Amygdala (tissue), 56 donors: Measurements from ENCODE around the gene WIZ.
"Not testable (repeated sequence)": the region's sequence is repeated elsewhere in the genome, so short reads cannot be mapped to it uniquely, and the experiment has no call there.

ENCODE experiments used
- DNase-seq, 56 donors: peaks; one replicate each; lab custom pipeline; 2025; lab: John Stamatoyannopoulos, UW

The WIZ gene

DNA sequence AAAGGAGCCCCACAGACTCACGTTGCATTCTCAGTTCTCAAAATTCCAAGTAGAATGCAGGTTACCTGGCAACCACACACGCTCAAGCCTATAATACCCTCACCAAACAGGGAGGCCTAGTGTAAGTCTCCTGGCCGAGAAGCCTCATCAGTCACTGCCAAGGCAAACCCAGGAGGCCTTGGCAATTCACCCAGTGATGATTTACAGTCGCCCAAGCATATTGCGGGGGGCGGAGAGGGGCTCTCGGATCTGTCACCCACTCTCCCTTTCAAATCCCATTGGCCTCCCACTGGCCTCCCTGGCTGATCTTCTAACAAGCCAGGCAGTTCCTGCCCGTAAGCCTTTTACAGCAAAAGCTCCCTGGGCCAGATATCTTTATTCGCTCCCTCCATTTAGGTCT lies 32.1 kb downstream of the WIZ start:
- no peak for DNase-seq

DNA sequence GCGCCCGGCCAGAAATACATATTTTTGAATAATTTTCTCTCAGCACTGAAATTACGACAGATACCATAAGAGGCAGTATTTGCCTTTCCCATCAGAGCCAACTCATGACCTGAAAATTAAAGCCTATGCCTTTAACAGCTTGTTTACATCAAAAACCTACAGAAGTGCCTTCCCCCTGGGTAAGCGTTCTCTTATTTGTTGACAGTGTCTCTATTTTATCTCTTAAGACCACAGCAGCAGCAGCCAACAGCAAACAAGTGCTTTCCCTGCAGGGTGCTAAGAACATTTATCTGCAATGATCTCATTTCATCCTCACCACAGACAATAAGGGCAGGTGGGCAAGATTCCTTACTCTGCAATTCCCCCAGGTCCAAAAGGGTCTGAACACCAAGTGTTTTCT lies 36.9 kb downstream of the WIZ start:
- DNase-seq = no peak

DNA sequence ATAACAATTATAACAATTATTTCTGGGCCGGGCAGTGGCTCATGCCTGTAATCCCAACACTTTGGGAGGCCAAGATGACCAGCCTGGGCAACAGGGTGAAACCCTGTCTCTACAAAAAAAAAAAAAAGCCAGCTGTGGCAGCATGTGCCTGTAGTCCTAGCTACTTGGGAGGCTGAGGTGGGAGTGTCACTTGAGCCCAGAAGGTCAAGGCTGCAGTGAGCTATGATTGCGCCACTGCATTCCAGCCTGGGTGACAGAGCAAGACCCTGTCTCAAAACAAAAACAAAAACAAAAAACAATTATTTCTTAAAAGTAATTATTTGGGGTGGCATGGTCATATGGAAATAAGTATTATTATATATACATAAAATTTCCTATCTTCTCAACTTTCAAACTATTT lies 38.4 kb downstream of the WIZ start:
- not testable (repeated sequence) for DNase-seq

DNA sequence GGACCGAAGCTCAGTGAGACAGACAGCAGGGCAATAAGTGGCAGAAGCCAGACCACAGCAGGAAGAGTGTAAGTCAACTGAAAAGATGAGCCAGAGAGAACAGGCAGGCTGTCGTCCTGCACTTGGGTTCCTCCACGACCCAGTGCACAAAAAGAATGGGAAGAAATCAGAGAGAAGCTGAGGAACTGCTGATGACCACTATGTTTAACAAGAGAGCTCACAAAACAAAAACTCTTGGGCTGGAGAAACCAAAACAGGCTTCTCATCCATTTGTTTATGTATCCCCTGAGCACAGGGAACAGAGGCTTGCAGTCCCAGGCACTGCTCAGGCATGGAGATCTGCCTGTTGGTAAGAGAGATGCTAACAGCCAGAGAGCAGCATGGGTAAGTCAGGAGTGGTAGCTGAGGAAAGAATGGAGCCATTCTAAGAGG lies 45.0 kb downstream of the WIZ start:
- DNase-seq = peak in 5 of 56 donors; percentile 17 to 37 (median 26)

DNA sequence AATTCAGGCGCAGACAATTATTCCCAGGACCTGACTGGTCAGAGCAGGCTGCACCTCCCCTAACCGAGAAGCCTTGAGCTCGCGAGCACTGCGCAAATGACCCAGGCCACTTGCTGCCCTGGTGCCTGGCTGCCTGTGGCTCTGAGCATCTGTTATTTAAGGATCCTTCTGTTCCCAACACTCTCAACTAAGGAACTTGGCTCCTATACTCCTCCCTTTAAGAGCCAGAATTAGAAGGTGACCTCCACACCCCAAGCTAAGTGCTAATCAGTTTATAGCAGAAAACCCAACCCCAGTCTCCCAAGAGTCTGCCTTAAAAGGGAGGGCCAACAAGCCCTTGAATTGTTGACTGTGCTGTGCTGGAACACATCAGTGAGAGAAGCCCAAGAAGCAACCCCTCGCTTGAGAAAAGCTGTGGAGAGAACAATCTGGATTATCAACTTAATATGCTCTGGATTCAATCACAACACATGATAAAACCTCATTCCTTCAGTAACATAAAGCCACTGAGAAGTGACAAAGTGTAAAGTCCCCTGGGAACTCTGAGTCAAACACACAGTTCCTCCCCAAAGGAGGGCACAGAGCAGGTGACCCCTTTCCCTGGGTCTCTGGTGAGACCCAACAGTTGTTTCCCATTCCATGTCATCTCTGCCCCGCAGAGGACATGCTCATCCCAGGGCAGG lies 45.5 kb downstream of the WIZ start:
- DNase-seq = no peak

DNA sequence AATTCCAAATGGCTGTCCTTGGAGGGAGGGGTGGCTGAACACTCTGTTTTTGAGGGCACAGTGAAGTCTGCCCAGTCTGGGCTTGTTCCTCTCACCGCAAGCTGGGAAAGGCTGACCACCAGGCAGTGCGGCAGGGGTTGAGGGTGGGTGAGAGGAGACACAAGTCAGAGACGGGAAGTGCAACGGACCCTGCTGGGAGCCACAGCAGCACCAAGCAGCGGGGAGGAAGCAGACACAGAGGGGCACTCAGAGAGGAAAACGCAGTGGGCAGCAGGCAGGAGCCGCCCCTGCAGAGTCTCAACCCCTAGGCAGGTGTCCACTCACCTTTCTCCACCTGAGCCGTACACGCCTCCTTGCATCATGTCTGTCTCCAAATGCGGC lies 46.6 kb downstream of the WIZ start:
- DNase-seq = no peak

DNA sequence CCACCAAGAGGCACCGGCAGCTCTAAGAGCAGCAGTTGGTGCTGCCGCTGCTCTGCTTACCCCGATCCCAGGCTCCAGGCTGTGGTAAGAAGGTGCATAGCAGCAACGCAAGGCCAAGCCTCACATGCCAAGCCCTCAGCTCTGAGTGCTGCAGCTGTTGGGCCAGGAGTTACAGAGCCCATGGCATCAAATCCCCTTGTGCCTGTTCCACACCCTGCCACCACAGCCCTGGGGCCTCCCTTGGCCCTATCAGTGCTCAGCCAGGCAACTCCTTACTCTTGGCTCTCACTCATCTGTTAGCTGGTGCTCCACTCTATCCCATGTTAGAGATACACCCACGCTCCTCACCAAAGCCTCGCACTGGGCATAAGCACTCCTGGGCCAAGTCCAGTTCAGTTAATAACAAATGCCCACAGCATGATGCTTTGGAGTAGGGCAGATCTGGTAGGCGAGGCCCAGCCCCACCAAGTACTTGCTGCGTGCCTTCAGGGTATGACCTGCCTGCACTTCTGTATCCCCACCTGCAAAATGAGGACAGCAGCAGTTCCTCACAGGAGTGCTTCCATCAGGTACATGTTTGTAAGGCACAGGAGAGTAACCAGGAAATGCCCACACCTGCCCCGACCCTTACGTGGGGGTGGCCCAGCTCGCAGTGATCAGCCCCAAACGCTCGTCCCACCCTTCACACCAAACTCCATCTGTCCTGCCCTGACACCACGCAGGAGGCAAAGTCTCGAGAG lies 47.2 kb downstream of the WIZ start:
- DNase-seq = no peak

DNA sequence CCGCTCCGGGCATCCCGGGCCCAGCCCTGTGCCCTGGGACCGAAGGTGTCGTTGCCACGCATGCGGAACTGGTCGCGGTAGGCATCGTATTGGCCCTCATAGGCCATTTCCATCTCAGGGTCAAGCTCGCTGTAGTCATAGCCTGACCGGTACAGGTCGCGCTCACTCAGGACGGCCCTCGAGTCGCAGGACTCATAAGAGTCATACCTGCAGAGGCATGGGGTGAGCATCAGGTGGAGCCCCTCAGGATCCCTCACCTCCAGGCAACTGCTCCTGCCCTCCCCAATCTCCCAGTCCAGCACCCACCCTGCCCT lies 48.4 kb downstream of the WIZ start:
- DNase-seq = no peak

DNA sequence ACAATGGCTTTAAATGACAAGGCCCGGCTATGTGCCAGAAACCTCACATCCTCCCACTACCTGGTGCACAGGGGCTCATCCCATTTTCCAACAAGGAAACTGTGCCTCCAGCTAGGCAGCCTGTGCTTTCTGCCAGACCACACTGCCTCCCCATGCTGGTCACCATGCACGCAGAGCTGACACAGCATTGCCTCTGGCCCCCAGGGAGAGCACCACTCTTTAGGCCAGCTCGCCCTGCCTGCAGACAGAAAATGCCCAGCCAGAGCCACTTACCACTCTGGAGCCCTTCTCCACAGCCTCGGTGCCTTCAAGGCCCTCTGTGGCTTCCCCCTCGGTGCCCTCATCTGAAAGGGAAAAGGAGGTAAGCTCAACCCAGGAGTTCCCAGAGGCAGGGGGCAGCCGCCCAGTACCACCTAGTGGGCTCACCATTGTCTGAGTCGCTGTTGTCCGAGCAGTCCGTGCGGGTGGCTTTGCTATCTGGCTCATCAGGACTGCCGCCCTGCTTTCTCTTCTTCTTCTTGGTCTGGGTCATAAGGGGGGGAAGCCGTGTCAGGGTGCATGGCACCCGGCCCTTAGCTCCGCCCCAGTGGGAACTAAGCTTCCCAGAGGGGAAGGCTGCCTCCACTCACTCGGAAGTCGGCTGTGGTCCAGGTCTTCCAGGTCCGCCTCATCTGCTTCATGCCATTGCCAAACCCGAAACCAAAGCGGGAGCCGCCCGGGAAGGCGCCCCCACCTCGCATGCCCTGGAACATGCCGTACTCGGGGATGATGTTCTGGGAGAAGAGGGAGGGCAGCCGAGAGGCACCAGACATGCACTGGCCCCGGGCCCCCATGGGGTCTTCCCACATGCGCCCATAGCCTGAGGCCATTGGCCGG lies 49.0 kb downstream of the WIZ start:
- DNase-seq = no peak

DNA sequence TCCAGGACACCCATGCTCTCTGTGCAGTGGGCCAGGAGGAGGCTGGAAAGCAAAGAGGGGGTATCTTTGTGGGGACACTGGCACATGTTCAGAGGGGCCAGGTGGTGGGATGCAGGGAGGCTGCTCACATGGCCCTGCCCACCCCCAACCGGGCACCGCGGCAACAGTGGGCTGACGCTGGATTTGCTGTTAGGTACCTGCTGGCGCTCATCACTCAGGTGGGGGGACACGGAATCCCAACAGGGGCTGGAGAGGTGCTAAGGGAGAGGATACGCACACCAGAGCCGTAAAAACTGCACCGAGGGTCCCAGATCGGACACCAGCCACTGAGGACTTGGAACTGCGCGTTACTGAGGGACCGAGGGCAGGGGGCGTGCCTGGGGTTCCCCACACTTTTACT lies 50.1 kb downstream of the WIZ start:
- no peak for DNase-seq

DNA sequence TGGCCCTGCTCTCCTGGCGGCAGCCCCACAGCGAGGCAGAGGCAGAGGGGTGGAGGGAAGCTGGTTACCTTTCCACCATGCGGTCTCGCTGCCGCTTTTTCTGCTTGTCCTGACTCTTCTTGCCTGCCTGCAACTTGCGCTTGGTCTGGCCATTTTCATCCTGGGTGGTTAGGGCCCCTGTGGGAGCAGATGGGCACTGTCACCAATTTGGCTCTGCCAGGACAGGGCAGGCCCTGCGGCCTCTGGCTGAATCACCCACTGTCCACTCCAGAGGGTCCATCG lies 50.6 kb downstream of the WIZ start:
- no peak for DNase-seq

DNA sequence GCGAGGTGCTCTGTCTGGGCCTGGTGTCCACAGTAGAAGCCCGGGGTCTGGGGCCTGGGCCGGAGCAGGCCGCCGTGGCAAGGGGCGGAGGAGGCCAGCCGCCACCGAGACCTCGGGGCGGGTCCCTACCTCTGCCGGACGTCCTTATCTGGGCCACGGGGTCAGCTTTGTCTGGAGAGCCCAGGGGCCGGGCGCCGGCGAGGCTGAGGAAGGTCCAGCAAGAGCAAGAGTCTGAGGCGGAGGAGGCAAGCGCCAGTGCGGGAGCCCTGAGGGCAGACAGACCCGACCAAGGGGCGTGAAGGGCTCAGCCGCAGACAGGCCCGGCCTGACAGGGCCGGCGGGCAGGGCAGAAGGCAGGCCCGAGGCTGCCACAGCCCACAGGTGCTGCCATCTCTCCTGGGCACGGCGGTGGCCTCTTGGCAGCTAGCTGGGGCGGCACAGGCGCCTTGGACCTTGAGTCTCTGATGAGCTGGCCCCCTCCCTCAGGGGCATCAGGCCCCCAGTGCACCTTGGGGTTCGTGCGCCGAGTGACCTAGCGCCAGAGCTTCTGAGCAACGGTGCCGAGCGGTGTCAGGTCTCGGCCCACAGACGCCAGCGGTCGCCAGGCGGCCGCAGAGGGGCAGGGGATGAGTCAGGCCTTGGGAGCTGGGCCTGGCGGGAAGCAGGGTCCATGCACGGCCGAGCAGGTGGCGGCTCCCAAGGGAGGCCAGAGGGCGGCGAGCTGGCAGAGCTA lies 51.1 kb downstream of the WIZ start:
- DNase-seq = no peak

DNA sequence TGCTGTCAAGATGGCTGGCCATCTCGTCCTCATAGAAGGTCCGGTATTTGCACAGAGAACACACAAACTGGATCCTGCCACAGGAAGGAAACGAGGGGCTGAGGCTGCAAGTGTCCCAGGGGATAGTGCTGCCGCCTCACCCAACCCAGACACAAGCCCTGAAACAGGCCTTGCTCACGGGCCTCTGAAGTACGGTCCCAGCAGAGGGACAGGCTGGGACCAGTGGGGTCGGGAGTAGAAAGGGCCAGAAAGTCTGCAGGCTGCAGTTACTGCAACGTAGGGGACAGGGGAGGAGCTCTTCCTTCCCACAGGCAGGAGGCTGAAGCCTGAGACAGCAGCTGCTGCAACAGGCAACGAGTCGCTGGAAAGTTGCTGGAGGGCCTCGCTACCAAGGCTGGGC lies 52.0 kb downstream of the WIZ start:
- DNase-seq = no peak

DNA sequence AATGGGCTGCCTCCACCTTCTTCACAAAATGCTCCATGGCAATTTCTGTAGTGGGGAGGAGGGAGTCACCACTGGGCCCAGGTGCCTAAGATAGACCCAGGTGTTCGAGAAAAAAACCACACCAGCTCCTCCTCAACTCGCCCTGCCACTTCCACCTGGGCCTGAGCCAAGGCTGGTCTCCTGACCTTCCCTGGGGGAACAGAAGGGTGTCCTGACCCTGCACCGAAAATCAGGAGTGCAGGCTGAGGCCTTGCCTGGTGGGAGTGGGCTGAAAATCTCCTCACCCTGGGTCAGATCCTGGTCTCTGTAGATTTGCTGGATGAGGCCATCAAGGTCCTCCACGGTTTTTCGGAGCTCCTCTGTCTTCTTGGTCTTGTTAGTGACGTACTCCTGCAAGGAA lies 52.5 kb downstream of the WIZ start:
- DNase-seq = no peak

DNA sequence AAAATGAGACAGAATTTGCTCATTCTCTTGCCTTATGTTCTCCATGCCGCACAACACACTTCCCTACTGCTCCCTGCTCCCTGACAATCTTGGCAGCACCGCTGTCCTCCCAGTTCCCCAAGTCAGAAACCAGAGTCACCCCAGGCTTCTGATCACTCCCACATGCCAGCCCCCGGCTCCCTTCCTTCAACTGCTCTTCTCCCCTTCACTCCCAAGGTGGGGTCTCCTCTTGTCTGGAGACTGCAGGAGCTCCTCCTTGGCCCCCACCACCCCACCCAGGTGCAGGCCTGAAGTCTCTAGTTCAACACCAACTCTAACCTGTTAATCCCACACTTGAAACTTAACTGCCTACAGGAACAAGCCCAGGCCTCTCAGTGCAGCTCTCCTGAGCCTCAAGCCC lies 53.3 kb downstream of the WIZ start:
- DNase-seq = no peak

DNA sequence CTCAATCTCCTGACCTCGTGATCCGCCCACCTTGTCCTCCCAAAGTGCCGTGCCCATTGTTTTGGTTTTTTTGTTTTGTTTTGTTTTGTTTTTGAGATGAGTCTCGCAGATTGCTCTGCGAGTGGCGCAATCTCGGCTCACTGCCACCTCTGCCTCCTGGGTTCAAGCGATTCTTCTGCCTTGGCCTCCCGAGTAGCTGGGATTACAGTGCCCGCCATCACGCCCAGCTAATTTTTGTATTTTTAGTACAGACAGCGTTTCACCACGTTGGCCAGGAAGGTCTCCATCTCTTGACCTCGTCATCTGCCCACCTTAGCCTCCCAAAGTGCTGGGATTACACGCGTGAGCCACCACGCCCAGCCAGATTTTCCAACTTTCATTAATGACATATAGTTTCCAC lies 54.5 kb downstream of the WIZ start:
- DNase-seq = not testable (repeated sequence)

DNA sequence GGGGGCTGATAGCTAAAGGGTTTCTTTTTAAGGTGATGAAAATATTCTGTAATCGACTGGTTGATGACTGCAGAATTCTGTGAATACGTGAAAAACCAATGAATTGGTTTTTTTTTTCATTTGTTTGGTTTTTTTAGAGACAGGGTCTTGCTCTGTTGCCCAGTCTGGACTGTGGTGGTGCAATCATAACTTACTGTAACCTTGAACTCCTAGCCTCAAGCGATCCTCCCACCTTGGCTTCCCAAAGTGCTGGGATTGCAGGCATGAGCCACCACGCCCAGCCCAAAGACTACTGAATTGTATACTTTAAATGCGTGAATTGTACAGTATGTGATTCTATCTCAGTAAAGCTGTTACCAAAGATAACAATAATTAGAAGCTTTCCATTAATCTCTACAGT lies 55.3 kb downstream of the WIZ start:
- no peak for DNase-seq

DNA sequence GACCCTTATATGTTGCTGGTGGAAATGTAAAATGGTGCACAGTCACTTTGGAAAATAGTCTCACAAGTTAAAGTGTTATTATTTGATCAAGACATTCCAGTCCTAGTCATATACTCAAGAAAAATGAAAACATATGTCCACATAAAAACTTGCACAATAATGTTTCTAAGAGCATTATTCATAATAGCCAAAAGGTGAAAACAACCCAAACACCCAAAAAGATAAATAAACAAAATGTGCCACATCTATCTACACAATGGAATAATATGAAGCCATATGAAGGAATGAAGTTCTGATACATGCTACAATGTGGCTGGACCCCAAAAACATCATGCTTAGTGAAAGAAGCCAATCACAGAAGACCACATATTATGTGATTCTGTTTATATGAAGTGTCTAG lies 55.8 kb downstream of the WIZ start:
- DNase-seq = no peak

DNA sequence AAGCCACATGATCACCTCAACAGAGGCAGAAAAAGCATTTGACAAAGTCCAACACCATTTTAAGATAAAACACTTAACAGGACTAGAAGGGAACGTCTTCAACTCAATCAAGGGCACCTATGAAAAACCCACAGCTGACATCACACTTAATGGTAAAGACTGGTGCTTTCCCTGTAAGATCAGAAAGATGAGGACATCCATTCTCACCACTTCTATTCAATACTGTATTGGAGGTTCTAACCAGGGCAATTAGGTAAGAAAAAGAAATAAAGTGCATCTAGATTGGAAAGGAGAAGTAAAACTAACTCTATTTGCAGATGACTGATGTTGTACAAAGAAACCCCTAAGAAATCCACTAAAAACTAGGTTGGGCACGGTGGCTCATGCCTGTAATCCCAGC lies 58.9 kb downstream of the WIZ start:
- DNase-seq = no peak

DNA sequence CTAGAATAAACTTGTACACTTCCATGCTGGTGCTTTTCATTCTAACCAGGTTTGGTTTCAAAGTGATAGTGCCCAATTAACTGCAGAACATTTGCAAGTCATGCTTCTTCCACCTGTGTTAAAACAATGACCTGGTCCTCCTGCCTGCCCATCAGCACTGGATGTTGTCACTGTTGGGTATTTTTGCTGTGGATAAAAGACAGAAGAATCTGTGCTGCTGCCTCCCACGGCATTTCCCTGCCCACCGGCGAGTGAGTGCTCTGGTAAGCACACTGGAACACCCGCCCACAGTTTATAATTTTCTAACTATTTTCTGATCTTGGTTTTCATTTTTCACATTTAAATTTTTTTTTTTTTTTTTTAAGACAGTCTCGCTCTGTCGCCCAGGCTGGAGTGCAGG lies 67.9 kb downstream of the WIZ start:
- peak in 10 of 56 donors; percentile 4 to 42 (median 18) for DNase-seq

DNA sequence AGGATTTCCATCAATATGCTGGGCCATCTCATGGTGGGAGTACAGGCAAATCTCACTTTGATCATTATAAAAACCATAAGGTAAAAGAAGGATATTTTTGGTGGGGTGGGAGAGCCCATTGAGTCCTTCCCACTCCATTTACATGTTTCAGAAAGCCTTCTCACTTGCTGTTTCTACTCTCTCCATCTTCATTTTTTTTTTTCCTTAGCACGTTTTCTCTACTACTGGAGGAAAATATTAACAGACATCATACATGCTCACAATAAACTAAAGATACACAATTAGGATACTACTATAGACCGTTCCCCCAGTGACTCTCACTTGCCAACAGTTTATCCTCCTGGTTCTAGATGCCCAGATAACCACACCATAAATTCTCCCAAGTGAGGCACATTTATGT lies 68.3 kb downstream of the WIZ start:
- no peak for DNase-seq
